EH (cell line): ENCODE data around the gene DMGDH.
"Not testable (repeated sequence)": the region's sequence is repeated elsewhere in the genome, so short reads cannot be mapped to it uniquely, and the experiment has no call there.

Experiments used
- DNase-seq: peaks from one replicate; pipeline ENCODE4 v3.0.0-alpha.2; 2015; ENCODE audit warnings: low read depth

The DMGDH gene

DNA sequence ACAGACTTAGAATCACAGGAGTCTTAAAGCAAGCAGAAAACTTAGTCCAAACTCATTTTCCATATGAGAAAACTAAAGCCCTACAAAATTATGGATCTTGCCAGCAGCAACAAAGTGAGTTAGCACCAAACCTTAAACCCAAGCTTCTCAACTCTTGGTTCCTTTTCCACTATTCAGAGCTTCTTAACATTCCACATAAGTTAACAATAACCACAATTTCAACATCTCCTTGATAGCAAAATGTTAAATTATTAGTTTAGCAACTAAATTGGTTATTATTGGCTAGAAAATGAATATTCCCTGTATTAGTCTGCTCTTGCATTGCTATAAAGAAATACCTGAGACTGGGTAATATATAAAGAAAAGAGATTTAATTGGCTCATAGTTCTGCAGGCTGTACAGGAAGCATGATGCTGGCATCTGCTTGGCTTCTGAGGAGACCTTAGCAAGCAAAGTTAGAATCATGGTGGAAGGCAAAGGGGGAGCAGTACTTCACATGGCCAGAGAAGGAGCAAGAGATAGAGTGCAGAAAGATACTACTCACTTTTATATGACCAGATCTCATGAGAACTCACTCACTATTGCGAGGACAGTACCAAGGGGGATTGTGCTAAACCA is 58.1 kb downstream of the DMGDH start:
- DNase-seq = peak; percentile 76

DNA sequence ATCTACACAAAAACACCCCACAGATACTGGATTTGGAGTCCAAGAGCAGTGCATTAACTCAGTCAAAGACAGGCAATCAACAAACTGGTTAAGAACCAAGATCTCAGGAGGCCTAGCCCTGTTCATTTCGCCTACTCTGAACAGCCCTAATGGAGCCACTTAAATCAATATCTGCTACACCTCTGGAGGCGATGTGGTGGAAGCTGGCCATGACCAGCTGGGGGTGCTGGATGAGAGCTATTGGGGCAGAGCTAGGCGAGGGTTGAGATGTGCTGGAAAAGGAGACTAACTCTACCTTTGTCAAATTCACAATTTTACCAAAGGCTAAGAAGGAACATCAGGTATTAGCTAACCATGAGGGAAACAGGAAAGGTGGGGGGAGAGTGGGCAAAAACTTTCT is 61.1 kb downstream of the DMGDH start:
- DNase-seq = no peak

DNA sequence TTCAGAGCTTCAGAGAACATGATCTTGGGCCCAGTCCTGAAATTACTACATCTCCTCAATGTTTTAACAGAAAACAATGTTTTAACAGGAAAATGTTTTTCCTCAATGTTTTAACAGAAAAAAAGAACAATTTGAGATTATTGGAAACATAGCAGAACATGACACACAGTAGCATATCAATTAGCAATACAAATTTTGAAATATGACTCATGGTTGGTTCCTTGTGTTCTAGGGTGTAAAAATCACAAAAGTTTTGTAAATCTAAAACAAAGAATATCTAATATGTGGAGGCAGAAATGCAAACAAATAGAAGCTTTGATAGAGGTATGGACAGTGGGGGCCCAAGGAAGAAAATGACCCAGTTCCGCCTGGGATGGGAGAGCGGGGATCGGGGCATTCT is 61.6 kb downstream of the DMGDH start:
- no peak for DNase-seq

DNA sequence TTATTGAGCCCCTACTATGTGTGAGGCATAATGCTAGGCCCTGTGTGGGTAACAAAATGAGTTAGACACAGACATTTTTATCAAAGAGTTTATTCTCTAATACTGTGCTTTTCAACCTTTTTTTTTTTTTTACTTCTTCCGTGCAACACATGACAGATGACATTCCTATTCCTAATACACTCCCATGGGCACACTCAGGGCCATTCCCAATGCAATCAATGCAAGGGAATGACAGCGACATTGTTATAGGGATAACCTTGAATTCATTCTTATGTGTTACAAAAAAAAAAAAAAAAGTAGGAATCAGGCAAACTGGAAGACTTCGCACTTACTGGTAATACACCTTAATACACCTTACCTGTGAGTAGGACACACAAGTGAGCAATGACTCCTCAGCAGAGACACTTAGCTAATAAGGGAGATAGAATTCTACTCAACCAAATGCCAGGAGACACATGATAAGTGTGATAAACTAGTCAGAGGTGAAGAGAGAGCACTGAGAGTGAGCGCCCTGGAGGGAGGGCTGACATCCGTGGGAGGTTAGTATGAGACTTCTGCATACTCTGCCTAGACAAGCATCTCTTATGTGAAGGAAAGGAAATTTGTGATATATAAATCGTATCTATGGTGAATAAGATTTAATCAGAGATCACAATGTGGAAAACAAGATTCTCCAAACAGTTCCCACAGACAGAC is 63.4 kb downstream of the DMGDH start:
- no peak for DNase-seq

- DNase-seq = no peak
Observed at GRCh38 chr5:79005151-79005550, 64.3 kb downstream of the DMGDH start.

- DNase-seq = peak; percentile 53
Observed at GRCh38 chr5:79002374-79002773, 67.1 kb downstream of the DMGDH start.

DNA sequence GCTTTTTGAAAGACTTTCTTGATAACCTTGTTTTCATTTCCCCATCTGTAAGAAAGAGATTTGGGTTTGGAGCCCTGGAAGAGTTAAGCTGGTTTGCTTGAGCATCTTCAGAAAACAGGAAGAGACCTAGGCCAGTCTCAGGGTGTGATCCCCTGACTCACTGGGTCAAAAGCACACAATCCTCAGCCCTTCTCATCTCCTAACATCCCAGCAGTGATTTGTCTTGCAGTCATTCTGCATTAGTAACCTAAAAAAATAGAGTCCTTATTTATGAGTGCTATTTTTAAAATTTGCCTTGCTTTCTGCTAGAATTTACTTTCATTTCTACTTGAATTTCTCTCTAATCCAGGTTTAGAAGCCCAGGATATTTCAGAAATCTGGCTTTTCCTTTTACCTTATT is 68.0 kb downstream of the DMGDH start:
- peak; percentile 75 for DNase-seq

GRCh38 chr5:78997090-78997489 is 72.4 kb downstream of the DMGDH start:
- DNase-seq = no peak

- DNase-seq = no peak
Observed at GRCh38 chr5:78995521-78996007, 73.9 kb downstream of the DMGDH start.

DNA sequence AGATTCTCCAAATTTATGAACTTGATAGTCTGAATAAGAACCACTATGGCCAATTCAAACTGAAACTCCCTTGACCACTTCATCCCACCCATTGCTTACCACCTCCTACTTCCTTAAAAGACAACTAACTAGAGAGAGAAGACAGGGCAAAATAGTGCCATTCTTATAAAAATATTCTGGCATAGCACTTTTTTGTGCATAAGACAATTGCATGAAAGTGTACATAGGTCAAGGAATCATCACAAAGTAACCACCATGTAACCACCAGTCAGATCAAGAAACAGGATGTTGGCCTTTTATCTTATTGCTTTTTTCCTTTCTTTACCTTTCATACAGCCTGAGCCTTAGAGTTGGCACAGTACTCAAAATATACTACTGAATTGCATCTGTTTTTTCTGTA is 76.3 kb downstream of the DMGDH start:
- no peak for DNase-seq

- DNase-seq = no peak
Observed at GRCh38 chr5:78992146-78992545, 77.3 kb downstream of the DMGDH start.

- DNase-seq = no peak
Observed at GRCh38 chr5:78989080-78989479, 80.4 kb downstream of the DMGDH start.

GRCh38 chr5:78985725-78986223 is 83.7 kb downstream of the DMGDH start:
- DNase-seq = peak; percentile 70

- DNase-seq = peak; percentile 64
Observed at GRCh38 chr5:78985116-78985724, 84.3 kb downstream of the DMGDH start, which contains the start of gene ARSB. Gene ARSB, minus strand, starts transcription at chr5:78985310. Its CDS starts 62 bp downstream, at chr5:78985248.

GRCh38 chr5:78984439-78985115 is 84.9 kb downstream of the DMGDH start:
- peak; percentile 88 for DNase-seq

GRCh38 chr5:78983601-78984438 is 85.7 kb downstream of the DMGDH start:
- DNase-seq = peak; percentile 34

GRCh38 chr5:78983194-78983593 is 86.3 kb downstream of the DMGDH start:
- DNase-seq = not testable (repeated sequence)

DNA sequence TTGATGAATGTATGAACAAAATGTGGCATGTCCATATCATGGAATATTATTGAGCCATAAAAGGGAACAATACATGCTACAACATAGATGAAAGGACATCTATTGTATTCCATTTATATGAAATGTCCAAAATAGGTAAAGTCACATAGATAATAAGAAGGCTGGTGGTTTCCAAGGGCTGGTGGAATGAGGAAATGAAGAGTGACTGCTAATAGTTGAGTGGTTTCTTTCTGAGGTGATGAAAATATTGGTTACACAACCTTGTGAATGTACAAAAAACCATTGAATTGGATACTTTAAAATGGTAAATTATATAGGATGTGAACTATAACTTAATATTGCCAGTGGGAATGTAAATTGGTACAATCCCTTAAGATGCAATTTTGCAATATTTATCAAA is 89.6 kb downstream of the DMGDH start:
- DNase-seq = no peak

- no peak for DNase-seq
Observed at GRCh38 chr5:78979117-78979742, 90.2 kb downstream of the DMGDH start.

GRCh38 chr5:78975035-78975434 is 94.4 kb downstream of the DMGDH start:
- no peak for DNase-seq

- no peak for DNase-seq
Observed at GRCh38 chr5:78974601-78975000, 94.9 kb downstream of the DMGDH start.
